ENCODE data around the gene PTGES3. TPM values are rescaled to one million over a fixed set of nuclear protein-coding genes. Genes with fewer than 3 reads are reported as not detected.

PTGES3 gene
- total and polyA plus RNA-seq, 8 donors = 33.4 to 98.1 (median 69.3) TPM

- 0% methylated on average over 37 to 46 of the region's 46 CpGs for WGBS, 2 donors
- Histone ChIP-seq H3K4me1 (peaks cover 0 to 32% (median 5%) of the 10 kb centered on the region in 3 donors), H3K27ac (peak overlapping the region; percentile 67 to 86 (median 79)), H3K9me3 (no peaks in the 10 kb centered on the region), H3K36me3 (no peaks in the 10 kb centered on the region), H3K27me3 (no peaks in the 10 kb centered on the region), H3K4me3 (peak overlapping the region; percentile 60 to 100 (median 84))
- intact Hi-C loops (cut with DNase I) = no loop called here
- ATAC-seq (peak; percentile 42 to 60 (median 46)), FAIRE-seq (no peak), DNase-seq (peak in 3 of 6 donors; percentile 34 to 63 (median 51))
- TF ChIP-seq, protein P1, sequence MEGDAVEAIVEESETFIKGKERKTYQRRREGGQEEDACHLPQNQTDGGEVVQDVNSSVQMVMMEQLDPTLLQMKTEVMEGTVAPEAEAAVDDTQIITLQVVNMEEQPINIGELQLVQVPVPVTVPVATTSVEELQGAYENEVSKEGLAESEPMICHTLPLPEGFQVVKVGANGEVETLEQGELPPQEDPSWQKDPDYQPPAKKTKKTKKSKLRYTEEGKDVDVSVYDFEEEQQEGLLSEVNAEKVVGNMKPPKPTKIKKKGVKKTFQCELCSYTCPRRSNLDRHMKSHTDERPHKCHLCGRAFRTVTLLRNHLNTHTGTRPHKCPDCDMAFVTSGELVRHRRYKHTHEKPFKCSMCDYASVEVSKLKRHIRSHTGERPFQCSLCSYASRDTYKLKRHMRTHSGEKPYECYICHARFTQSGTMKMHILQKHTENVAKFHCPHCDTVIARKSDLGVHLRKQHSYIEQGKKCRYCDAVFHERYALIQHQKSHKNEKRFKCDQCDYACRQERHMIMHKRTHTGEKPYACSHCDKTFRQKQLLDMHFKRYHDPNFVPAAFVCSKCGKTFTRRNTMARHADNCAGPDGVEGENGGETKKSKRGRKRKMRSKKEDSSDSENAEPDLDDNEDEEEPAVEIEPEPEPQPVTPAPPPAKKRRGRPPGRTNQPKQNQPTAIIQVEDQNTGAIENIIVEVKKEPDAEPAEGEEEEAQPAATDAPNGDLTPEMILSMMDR (IDR thresholded peaks at IDR 0.05) = no peak
These were observed 58.5 kb downstream of the PTGES3 start for GRCh38 chr12:56629459-56630179.

DNA sequence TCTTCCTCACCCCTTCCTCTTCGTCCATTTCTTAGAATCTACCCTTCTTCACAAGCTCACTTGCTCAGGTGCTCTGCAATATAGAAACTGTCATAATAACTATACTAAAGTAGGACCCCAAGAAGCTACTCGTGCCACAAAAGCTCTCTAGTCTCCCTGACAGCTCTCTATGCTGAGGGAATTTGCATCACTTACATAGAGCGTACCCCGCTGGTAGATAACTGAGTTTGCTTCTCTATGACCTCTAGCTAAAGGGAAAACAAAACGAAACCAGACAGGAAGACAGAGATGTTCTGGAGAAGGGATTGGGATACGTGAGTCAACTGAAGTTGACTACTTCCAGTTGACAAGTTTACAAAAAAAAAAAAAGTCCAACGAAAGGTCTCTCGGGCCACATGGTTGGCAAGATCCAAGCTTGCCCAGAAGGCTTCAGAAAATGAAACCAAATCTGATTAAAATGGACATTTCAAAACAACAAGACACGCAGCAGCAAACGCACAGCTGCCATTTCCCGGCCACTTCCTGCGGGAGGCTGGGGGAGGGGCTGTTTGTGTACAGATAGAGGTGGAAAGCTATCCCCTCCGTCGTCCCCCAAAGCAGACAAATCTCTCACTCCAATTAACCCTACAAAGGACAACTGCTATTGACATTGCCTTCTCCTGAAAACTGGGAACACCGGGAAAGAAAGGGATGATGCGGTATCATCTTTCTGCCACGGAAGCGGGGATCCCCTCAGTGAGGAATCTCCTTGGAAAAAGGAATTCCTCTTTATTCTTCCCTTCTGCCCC, 59.2 kb downstream of the PTGES3 start:
- ATAC-seq = peak; percentile 30 to 46 (median 40)
- DNase-seq = peak in 5 of 6 donors; percentile 55 to 73 (median 59)

DNA sequence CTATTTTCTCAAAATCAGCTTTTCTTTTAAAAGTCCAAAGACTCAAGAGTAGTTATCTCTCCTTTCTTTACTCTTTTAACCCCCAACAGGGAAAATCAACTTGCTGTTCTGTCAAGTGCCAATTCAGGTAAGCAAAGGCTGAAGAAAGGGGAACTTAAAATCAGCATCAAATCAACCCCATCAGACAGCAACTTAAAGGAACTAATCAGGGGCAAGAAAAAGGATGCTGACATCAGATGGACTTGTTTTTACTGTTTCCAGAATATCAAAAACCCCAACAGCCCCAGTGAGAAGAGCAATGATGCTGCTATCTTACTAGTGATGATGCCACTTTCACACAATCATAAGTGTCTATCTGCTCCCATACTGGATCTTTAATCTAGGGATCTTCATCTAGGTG, 61.4 kb downstream of the PTGES3 start:
- H3K4me3 ChIP-seq = no peak overlapping the region
- intact Hi-C loops (cut with DNase I) = no loop called here
- TF ChIP-seq, protein P1 (IDR thresholded peaks at IDR 0.05) = no peak
- no peaks in the 10 kb centered on the region for H3K27me3 ChIP-seq
- H3K9me3 ChIP-seq = no peaks in the 10 kb centered on the region
- no peak overlapping the region for H3K27ac ChIP-seq
- ATAC-seq (no peak), DNase-seq (no peak), FAIRE-seq (no peak)
- H3K36me3 ChIP-seq = no peaks in the 10 kb centered on the region
- peaks cover 0 to 19% (median 0%) of the 10 kb centered on the region in 3 donors for H3K4me1 ChIP-seq

More for the DNA sequence above, 59.2 kb downstream of the PTGES3 start:
- TF ChIP-seq, protein P1 (IDR thresholded peaks at IDR 0.05) = no peak
- Histone ChIP-seq H3K36me3 (no peaks in the 10 kb centered on the region), H3K27me3 (no peaks in the 10 kb centered on the region), H3K27ac (peak overlapping the region; percentile 67 to 86 (median 79)), H3K9me3 (no peaks in the 10 kb centered on the region), H3K4me3 (peak overlapping the region; percentile 60 to 100 (median 84)), H3K4me1 (peaks cover 0 to 32% (median 5%) of the 10 kb centered on the region in 3 donors)
- no peak for FAIRE-seq
- WGBS, 2 donors = 0% methylated on average over 18 of the region's 18 CpGs
- intact Hi-C loops (cut with DNase I) = no loop called here

GRCh38 chr12:56622535-56622934, 65.5 kb downstream of the PTGES3 start:
- ATAC-seq = no peak
- intact Hi-C loops (cut with DNase I) = no loop called here
- no peak overlapping the region for H3K4me3 ChIP-seq
- peaks cover 0 to 5% (median 0%) of the 10 kb centered on the region in 3 donors for H3K4me1 ChIP-seq
- FAIRE-seq = no peak
- TF ChIP-seq, protein P1 (IDR thresholded peaks at IDR 0.05) = no peak
- H3K27ac ChIP-seq = no peak overlapping the region
- H3K9me3 ChIP-seq = no peaks in the 10 kb centered on the region
- H3K36me3 ChIP-seq = peaks cover 0 to 8% (median 0%) of the 10 kb centered on the region in 3 donors
- H3K27me3 ChIP-seq = no peaks in the 10 kb centered on the region
- WGBS, 2 donors = 85 to 92% methylated on average over 1 of the region's 1 CpG
- no peak for DNase-seq
